CD4-positive, alpha-beta T cell treated with Interleukin-4 for 1 hour (primary cell): ENCODE data around the gene POLR2E.
"Not testable (repeated sequence)": the region's sequence is repeated elsewhere in the genome, so short reads cannot be mapped to it uniquely, and the experiment has no call there.

ENCODE experiments used
- DNase-seq, 2 donors: peaks; one replicate each; pipeline ENCODE4 v3.0.0-alpha.2; 2020 to 2022

Gene POLR2E

GRCh38 chr19:1125601-1126467 lies 30.7 kb upstream of the POLR2E start:
- DNase-seq = no peak

GRCh38 chr19:1123885-1124677 lies 28.9 kb upstream of the POLR2E start:
- no peak for DNase-seq

- no peak for DNase-seq
These were observed 28.2 kb upstream of the POLR2E start for GRCh38 chr19:1123381-1123780.

GRCh38 chr19:1122972-1123363 lies 27.8 kb upstream of the POLR2E start:
- DNase-seq = peak; percentile 31 to 48

GRCh38 chr19:1122021-1122971 lies 27.1 kb upstream of the POLR2E start:
- DNase-seq = no peak

- no peak for DNase-seq
These were observed 26.2 kb upstream of the POLR2E start for GRCh38 chr19:1121395-1121794.

GRCh38 chr19:1119475-1120217 lies 24.5 kb upstream of the POLR2E start:
- DNase-seq = no peak

GRCh38 chr19:1118999-1119398 lies 23.8 kb upstream of the POLR2E start:
- DNase-seq = no peak

GRCh38 chr19:1117654-1118053 lies 22.5 kb upstream of the POLR2E start:
- no peak for DNase-seq

GRCh38 chr19:1116726-1117581 lies 21.8 kb upstream of the POLR2E start:
- DNase-seq = no peak

GRCh38 chr19:1115646-1116420 lies 20.7 kb upstream of the POLR2E start:
- DNase-seq = no peak

- DNase-seq = not testable (repeated sequence)
These were observed 19.6 kb upstream of the POLR2E start for GRCh38 chr19:1114728-1115127.

GRCh38 chr19:1113986-1114483 lies 18.9 kb upstream of the POLR2E start:
- no peak for DNase-seq

- peak; percentile 88 to 89 for DNase-seq
These were observed 18.1 kb upstream of the POLR2E start for GRCh38 chr19:1113030-1113985.

GRCh38 chr19:1112268-1113029 lies 17.3 kb upstream of the POLR2E start:
- DNase-seq = no peak

- DNase-seq = no peak
These were observed 16.6 kb upstream of the POLR2E start for GRCh38 chr19:1111641-1112267.

GRCh38 chr19:1110809-1111640 lies 15.8 kb upstream of the POLR2E start:
- no peak for DNase-seq
